HG03575 (cell line): ENCODE data around the gene PSMG3.

Experiments used
- ATAC-seq: cut with Tn5 transposase; IDR thresholded peaks from one replicate; pipeline ENCODE4 v1.9.1; 2021; ENCODE audit not compliant: unreplicated experiment, insufficient number of reproducible peaks, low FRiP score; ENCODE audit errors: extremely low read depth

PSMG3 gene

GRCh38 chr7:1548944-1549343 lies 20.9 kb downstream of the PSMG3 start:
- ATAC-seq = no peak

GRCh38 chr7:1548438-1548831 lies 21.4 kb downstream of the PSMG3 start:
- no peak for ATAC-seq

- no peak for ATAC-seq
Measured at GRCh38 chr7:1547777-1548437, 21.9 kb downstream of the PSMG3 start.

GRCh38 chr7:1546909-1547776 lies 22.7 kb downstream of the PSMG3 start:
- no peak for ATAC-seq

- ATAC-seq = no peak
Measured at GRCh38 chr7:1546274-1546908, 23.4 kb downstream of the PSMG3 start.

- ATAC-seq = no peak
Measured at GRCh38 chr7:1545417-1546246, 24.2 kb downstream of the PSMG3 start.

GRCh38 chr7:1544896-1545416 lies 24.9 kb downstream of the PSMG3 start:
- no peak for ATAC-seq

- ATAC-seq = no peak
Measured at GRCh38 chr7:1544178-1544895, 25.5 kb downstream of the PSMG3 start.

- no peak for ATAC-seq
Measured at GRCh38 chr7:1543826-1544177, 26.0 kb downstream of the PSMG3 start.

GRCh38 chr7:1542841-1543747 lies 26.7 kb downstream of the PSMG3 start:
- ATAC-seq = no peak

- no peak for ATAC-seq
Measured at GRCh38 chr7:1542329-1542728, 27.5 kb downstream of the PSMG3 start.

GRCh38 chr7:1541431-1542162 lies 28.2 kb downstream of the PSMG3 start:
- no peak for ATAC-seq

- no peak for ATAC-seq
Measured at GRCh38 chr7:1540776-1541271, 29.0 kb downstream of the PSMG3 start.

GRCh38 chr7:1539882-1540775 lies 29.7 kb downstream of the PSMG3 start:
- ATAC-seq = no peak

GRCh38 chr7:1539181-1539881 lies 30.5 kb downstream of the PSMG3 start:
- ATAC-seq = no peak
